HG03045 (cell line): ENCODE data around the gene ATP13A3.

Experiments used
- ATAC-seq: cut with Tn5 transposase; IDR thresholded peaks from one replicate; pipeline ENCODE4 v1.9.1; 2021; ENCODE audit warnings: mild to moderate bottlenecking, moderate library complexity; ENCODE audit not compliant: unreplicated experiment

The ATP13A3 gene

GRCh38 chr3:194476784-194477183 is 10.0 kb downstream of the ATP13A3 start:
- ATAC-seq: no peak

GRCh38 chr3:194475978-194476377 is 10.8 kb downstream of the ATP13A3 start:
- no peak for ATAC-seq

GRCh38 chr3:194475138-194475932 is 11.5 kb downstream of the ATP13A3 start:
- no peak for ATAC-seq

- ATAC-seq: no peak
Observed at GRCh38 chr3:194474675-194475074, 12.1 kb downstream of the ATP13A3 start.

GRCh38 chr3:194472290-194472920 is 14.4 kb downstream of the ATP13A3 start:
- ATAC-seq: peak; percentile 70

- ATAC-seq: no peak
Observed at GRCh38 chr3:194471863-194472262, 14.9 kb downstream of the ATP13A3 start.

- no peak for ATAC-seq
Observed at GRCh38 chr3:194470615-194471014, 16.2 kb downstream of the ATP13A3 start.

GRCh38 chr3:194469977-194470376 is 16.8 kb downstream of the ATP13A3 start:
- no peak for ATAC-seq

- ATAC-seq: no peak
Observed at GRCh38 chr3:194468086-194468485, 18.7 kb downstream of the ATP13A3 start.

- no peak for ATAC-seq
Observed at GRCh38 chr3:194466761-194467356, 19.9 kb downstream of the ATP13A3 start.

- no peak for ATAC-seq
Observed at GRCh38 chr3:194465920-194466570, 20.8 kb downstream of the ATP13A3 start.

- no peak for ATAC-seq
Observed at GRCh38 chr3:194465246-194465645, 21.6 kb downstream of the ATP13A3 start.

- ATAC-seq: no peak
Observed at GRCh38 chr3:194464692-194465091, 22.1 kb downstream of the ATP13A3 start.

- ATAC-seq: no peak
Observed at GRCh38 chr3:194462936-194463335, 23.9 kb downstream of the ATP13A3 start.

GRCh38 chr3:194460566-194460965 is 26.2 kb downstream of the ATP13A3 start:
- ATAC-seq: no peak

GRCh38 chr3:194458131-194458530 is 28.7 kb downstream of the ATP13A3 start:
- ATAC-seq: no peak

GRCh38 chr3:194455481-194455880 is 31.3 kb downstream of the ATP13A3 start:
- no peak for ATAC-seq

- no peak for ATAC-seq
Observed at GRCh38 chr3:194450341-194450740, 36.5 kb downstream of the ATP13A3 start.

- no peak for ATAC-seq
Observed at GRCh38 chr3:194449913-194450312, 36.9 kb downstream of the ATP13A3 start.

GRCh38 chr3:194447657-194448056 is 39.1 kb downstream of the ATP13A3 start:
- no peak for ATAC-seq

GRCh38 chr3:194447161-194447560 is 39.6 kb downstream of the ATP13A3 start:
- no peak for ATAC-seq

- no peak for ATAC-seq
Observed at GRCh38 chr3:194446754-194447153, 40.0 kb downstream of the ATP13A3 start.
